ENCODE measurements around the gene LCA5L. TPM values are rescaled to one million over a fixed set of nuclear protein-coding genes. Genes with fewer than 3 reads are reported as not detected.

LCA5L gene
- total RNA-seq, 1 donor from 2014 or later: 2.6 TPM

GRCh38 chr21:39456665-39457064 is 11.1 kb upstream of the LCA5L start:
- H3K27ac Mint-ChIP-seq: no peak overlapping the region
- no peaks in the 10 kb centered on the region for H3K36me3 Mint-ChIP-seq
- no peak for DNase-seq (ENCODE audit: extremely low spot score, unreplicated experiment)
- H3K27me3 Mint-ChIP-seq: no peaks in the 10 kb centered on the region
- H3K4me3 Mint-ChIP-seq: no peak overlapping the region
- TF ChIP-seq CTCF (conservative IDR thresholded peaks at IDR 0.05): peak; percentile 68
- H3K4me1 Mint-ChIP-seq (ENCODE audit: unreplicated experiment): peaks cover 11% of the 10 kb centered on the region
- H3K9me3 Mint-ChIP-seq: peaks cover 4% of the 10 kb centered on the region

- DNase-seq (ENCODE audit: extremely low spot score, unreplicated experiment): no peak
- H3K4me3 Mint-ChIP-seq: no peak overlapping the region
Measured at GRCh38 chr21:39454949-39455668, 9.5 kb upstream of the LCA5L start.

GRCh38 chr21:39453571-39454179 is 8.1 kb upstream of the LCA5L start:
- H3K27me3 Mint-ChIP-seq: no peaks in the 10 kb centered on the region
- no peaks in the 10 kb centered on the region for H3K36me3 Mint-ChIP-seq
- H3K9me3 Mint-ChIP-seq: no peaks in the 10 kb centered on the region
- no peak overlapping the region for H3K4me3 Mint-ChIP-seq
- H3K4me1 Mint-ChIP-seq (ENCODE audit: unreplicated experiment): peaks cover 14% of the 10 kb centered on the region
- DNase-seq (ENCODE audit: extremely low spot score, unreplicated experiment): no peak
- H3K27ac Mint-ChIP-seq: no peak overlapping the region
- TF ChIP-seq CTCF (conservative IDR thresholded peaks at IDR 0.05): no peak

More at GRCh38 chr21:39454949-39455668, 9.5 kb upstream of the LCA5L start:
- H3K9me3 Mint-ChIP-seq: peaks cover 4% of the 10 kb centered on the region
- H3K27ac Mint-ChIP-seq: no peak overlapping the region
- peaks cover 14% of the 10 kb centered on the region for H3K4me1 Mint-ChIP-seq (ENCODE audit: unreplicated experiment)
- no peak for TF ChIP-seq CTCF (conservative IDR thresholded peaks at IDR 0.05)
- no peaks in the 10 kb centered on the region for H3K36me3 Mint-ChIP-seq
- H3K27me3 Mint-ChIP-seq: no peaks in the 10 kb centered on the region

- Mint-ChIP-seq H3K27ac (no peak overlapping the region), H3K4me1 (ENCODE audit: unreplicated experiment) (peaks cover 14% of the 10 kb centered on the region), H3K4me3 (no peak overlapping the region), H3K9me3 (no peaks in the 10 kb centered on the region), H3K27me3 (no peaks in the 10 kb centered on the region), H3K36me3 (no peaks in the 10 kb centered on the region)
- no peak for TF ChIP-seq CTCF (conservative IDR thresholded peaks at IDR 0.05)
- DNase-seq (ENCODE audit: extremely low spot score, unreplicated experiment): no peak
Measured at GRCh38 chr21:39452970-39453342, 7.4 kb upstream of the LCA5L start.

GRCh38 chr21:39452207-39452969 is 6.8 kb upstream of the LCA5L start:
- Mint-ChIP-seq H3K27ac (no peak overlapping the region), H3K4me3 (no peak overlapping the region), H3K9me3 (no peaks in the 10 kb centered on the region), H3K27me3 (no peaks in the 10 kb centered on the region), H3K4me1 (ENCODE audit: unreplicated experiment) (peaks cover 14% of the 10 kb centered on the region), H3K36me3 (no peaks in the 10 kb centered on the region)
- DNase-seq (ENCODE audit: extremely low spot score, unreplicated experiment): no peak
- no peak for TF ChIP-seq CTCF (conservative IDR thresholded peaks at IDR 0.05)

All from type B pancreatic cell (in vitro differentiated cells).